GM10847 (cell line): ENCODE data around the gene COQ4.

Source experiments
- POLR2A ChIP-seq: IDR thresholded peaks from 2 replicates; pipeline ENCODE4 v1.6.1; 2011; ENCODE audit not compliant: insufficient read length; ENCODE audit errors: extremely low read depth

Gene COQ4

GRCh38 chr9:128322404-128323211, at the start of gene COQ4, which contains the start of gene TRUB2:
Gene COQ4 (plus strand): TSS chr9:128322839. CDS start chr9:128322859, 20 bp downstream.
Gene TRUB2 (minus strand): TSS chr9:128322447. CDS start chr9:128322408, 39 bp downstream.
- TF ChIP-seq POLR2A, result no peak

DNA sequence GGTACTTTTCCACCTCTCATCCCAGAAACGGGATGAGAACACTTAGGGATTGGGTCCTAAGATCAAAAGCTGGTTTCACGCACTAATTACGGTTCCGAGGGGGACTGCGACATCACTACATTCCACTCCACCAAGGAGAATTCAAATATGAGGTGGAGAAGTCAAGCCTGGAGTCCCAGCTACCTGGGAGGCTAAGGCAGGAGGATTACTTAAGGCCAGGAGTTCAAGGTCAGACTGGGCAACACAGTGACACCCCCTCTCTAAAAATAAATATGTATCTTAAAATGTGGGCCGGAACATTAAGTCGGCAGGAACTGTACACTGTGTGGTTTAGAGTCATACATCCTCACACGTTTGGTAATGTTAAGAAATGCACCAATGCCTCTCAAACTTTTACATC, 48.4 kb upstream of the COQ4 start:
- TF ChIP-seq POLR2A, result no peak

DNA sequence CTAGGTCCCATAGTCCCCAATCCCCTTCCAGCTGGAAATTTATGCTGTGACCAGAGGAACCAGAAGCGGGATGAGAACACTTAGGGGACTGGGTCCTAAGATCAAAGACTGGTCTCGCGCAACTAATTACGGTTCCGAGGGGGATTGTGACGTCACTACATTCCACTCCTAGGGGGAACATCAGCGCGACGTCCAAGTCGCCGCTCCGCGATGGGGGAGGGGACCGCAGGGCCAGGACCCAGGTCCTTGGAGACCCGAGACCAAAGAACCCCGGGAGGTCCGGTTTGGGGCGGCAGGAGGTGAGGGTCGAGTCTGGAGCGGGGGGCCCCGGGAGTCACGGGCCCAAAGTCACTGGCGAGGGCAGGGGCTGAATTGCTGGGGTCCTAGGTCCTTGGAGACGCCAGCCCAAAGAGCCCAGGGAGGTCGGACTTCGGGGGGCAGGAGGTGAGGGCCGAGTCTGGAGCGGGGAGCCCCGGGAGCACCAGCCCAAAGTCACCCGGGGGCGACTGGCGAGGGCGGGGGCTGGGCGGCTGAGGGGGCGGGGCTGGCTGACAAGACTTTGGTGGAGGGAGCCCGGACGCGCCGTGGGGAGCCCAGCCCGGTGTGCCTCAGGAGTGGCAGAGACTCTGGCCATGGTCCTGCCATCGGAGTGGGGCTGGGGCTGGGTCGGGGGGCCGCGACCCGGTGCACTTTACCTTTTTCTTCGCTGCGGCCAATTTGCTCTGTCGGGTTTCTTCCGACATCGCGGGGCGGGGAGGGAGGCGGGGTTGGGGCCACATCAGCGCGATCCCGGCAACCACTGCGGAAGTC, 47.2 kb upstream of the COQ4 start, which contains the start of gene GOLGA2:
TSS of gene GOLGA2 (minus strand) at position 810 of the 810 bp plus-strand sequence. CDS start at position 779, 31 bp downstream.
- peak; percentile 8 for TF ChIP-seq POLR2A

DNA sequence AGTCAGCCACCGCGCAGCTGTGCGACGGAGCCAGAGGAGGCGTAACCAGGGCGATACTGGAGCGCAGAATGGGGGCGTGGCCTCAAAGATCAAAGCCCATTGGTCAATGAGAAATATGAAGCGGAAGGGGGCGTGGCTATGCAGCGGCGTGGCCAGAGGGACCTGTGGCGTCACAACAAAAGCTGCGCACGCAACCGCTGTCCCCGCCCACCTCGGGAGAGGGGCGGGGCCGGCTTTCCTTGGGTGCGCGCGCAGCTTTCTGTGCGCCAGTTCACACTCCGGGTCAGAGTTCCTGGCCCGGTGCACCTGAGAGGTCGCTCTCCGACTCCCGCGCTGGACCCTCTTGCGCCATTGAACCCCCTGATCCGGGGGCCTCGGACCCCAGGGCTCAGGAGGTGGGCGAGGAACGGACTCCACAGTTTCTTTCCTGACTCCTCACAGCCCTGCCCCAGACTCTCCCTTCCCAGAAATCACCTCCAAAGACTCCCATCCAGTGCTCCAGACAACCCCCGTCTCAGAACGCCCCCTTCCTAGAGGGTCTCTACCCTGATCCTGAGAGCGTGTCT, 46.5 kb upstream of the COQ4 start, which contains the start of gene SWI5:
TSS of gene SWI5 (plus strand) at position 269 of the 566 bp plus-strand sequence.
- peak; percentile 98 for TF ChIP-seq POLR2A

DNA sequence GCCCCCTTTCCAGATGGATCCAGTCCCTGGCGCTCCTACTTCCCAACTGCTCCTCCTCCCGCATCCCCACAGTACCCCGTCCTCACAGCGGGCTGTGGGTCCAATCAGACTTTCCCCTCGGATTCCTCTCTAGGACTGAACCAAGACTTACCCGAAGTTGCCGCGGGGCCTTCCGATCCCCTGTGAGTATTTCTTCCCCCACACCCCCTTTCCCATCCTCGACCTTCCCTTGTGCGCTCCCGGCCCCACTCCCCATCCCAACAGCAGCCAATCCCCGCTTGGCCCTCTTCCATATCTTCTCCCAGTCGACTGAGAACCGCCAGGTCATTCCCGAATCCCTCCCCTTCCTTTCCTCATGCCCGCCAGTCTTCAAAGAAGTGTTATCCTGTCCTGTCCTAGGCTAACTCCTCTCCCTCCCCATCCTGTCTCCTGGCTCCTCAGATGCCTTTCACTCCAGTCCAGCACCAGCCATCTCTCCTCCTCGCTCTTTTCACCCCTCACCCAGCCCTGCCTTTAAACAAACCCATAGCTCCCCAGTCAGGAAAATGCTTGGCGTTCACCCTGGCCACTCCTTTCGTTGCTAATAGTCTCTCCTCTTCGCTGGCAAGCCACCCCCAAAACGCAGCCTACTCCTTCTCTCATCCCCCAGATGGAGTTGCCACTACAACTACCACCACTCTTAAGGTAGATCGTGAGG, 45.9 kb upstream of the COQ4 start:
- no peak for TF ChIP-seq POLR2A

- no peak for TF ChIP-seq POLR2A
Measured at GRCh38 chr9:128280084-128280622, 42.5 kb upstream of the COQ4 start.

- TF ChIP-seq POLR2A, result no peak
Measured at GRCh38 chr9:128282500-128282899, 40.1 kb upstream of the COQ4 start.

GRCh38 chr9:128285033-128285784, 37.4 kb upstream of the COQ4 start:
- TF ChIP-seq POLR2A, result no peak

- TF ChIP-seq POLR2A, result no peak
Measured at GRCh38 chr9:128286440-128286839, 36.2 kb upstream of the COQ4 start.

DNA sequence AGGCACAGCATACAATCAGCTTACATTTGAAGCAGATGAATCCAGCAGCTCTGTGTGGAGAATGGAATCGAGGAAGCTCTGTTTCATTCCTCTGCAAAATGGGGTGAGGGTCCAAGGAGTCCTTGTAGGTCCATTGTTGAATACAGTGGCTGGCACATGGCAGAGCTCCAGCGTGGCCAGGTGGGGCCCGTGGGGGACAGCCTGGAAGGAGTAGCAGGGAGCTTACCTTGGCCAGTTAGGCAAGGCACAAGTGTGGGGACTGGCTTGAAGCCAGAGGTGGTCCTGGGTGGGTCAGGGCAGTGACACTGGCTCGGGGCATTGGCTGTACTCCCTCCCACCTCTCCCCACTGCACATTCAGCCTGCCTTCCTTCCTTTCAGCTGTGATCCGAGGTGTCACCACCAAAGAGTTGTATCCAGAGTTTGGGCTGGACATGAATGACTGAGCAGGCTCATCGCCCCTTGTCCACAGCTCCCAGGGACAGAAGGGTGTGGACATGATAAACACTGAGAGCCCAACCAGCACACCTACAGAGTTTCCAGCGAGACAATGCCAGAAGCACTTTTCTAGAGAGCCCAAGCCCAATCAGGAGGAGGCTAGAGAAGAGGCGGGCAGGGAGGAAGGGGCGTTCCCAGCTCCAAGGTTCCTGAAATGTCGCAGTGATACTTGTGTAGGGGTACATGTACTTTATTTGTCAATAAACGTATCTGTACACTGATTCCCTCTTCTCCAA, 34.2 kb upstream of the COQ4 start:
- TF ChIP-seq POLR2A, result no peak

- no peak for TF ChIP-seq POLR2A
Measured at GRCh38 chr9:128292009-128292408, 30.6 kb upstream of the COQ4 start.

- TF ChIP-seq POLR2A, result no peak
Measured at GRCh38 chr9:128293091-128293490, 29.5 kb upstream of the COQ4 start.

- no peak for TF ChIP-seq POLR2A
Measured at GRCh38 chr9:128294142-128294541, 28.5 kb upstream of the COQ4 start.

DNA sequence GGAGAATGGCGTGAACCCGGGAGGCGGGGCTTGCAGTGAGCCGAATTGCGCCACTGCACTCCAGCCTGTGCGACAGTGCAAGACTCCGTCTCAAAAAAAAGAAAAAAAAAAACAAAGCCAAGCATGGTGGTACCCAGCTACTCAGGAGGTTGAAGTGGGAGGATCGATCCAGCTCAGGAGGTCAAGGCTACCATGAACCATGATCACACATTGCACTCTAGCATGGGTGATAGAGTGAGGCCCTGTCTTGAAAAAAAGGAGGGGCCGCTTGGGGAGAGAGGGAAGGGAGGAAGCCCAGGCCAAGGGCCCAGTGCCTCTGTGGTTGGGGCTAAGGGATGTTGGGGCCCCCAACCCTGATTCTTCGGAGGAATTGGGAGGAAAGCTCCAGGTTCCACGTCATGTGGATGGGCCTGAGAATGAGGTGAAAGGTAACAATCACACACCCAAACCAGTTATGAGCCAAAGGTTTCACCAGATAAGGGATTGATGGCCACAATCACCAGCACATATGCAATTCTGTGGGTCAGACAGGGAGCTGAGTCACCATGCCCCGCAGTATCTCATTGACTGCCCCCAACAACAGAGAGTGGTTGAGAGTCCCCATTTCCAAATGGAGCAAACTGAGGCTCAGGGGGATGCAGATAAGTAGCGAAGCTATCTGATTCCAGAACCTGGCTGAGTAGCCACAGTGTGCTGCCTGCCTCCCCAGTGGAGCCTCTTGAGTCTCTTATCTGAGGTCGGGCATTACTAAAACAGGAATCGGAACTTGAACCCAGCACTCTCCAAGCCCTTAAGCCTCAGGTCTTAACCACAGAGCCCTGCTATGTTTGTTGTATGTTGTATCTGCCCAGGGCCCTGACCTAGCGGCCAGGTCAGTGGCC, 26.1 kb upstream of the COQ4 start:
- TF ChIP-seq POLR2A, result no peak
